C1 segment of cervical spinal cord (tissue), 14 donors: ENCODE results near the gene TMEM245.
"Not testable (repeated sequence)": the region's sequence is repeated elsewhere in the genome, so short reads cannot be mapped to it uniquely, and the experiment has no call there.

ENCODE experiments used
- DNase-seq, 14 donors: peaks; one replicate each; lab custom pipeline; 2025; lab: John Stamatoyannopoulos, UW

TMEM245 gene

GRCh38 chr9:109064963-109065702, 54.6 kb downstream of the TMEM245 start:
- DNase-seq = no peak

- no peak for DNase-seq
Observed at GRCh38 chr9:109063760-109064159, 56.0 kb downstream of the TMEM245 start.

- DNase-seq = no peak
Observed at GRCh38 chr9:109062543-109062942, 57.2 kb downstream of the TMEM245 start.

DNA sequence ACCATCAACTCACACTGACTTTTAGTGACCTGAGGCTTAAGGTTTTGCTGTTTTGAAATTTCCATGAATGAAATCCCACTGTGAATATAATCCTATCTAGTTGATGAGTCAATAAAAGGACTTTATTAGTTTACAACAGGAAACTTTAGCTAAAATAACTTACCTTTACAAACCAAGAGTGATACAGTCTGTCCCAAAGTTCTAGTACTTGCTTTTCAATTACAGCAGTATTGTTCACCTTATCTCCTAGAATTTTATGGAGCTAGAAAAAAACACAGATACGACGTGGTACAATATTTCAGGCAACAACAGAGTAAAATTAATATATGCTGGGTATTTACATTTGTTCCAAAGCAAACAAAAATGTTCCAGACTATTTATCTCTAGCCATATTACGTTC, 59.6 kb downstream of the TMEM245 start:
- DNase-seq = no peak

GRCh38 chr9:109053121-109053520, 66.6 kb downstream of the TMEM245 start:
- not testable (repeated sequence) for DNase-seq

- no peak for DNase-seq
Observed at GRCh38 chr9:109052416-109052815, 67.3 kb downstream of the TMEM245 start.

DNA sequence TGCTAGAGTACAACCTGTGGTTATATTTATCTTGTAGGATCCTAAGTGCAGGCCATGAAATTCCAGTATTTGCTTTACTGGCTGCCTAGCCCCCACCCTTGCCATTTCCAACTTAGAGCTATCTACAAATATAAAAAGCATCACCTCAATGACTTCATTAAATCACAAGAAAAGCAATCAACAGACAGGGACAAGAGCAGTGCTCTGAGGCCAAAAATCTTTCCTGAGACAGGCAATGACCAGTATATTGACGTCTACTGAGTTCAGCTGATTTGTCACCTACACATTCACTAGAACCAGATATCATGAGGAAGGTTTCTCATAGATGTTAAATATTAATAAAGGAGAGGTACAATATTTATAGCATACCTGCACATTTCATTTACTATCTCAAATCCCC, 68.0 kb downstream of the TMEM245 start:
- no peak for DNase-seq

DNA sequence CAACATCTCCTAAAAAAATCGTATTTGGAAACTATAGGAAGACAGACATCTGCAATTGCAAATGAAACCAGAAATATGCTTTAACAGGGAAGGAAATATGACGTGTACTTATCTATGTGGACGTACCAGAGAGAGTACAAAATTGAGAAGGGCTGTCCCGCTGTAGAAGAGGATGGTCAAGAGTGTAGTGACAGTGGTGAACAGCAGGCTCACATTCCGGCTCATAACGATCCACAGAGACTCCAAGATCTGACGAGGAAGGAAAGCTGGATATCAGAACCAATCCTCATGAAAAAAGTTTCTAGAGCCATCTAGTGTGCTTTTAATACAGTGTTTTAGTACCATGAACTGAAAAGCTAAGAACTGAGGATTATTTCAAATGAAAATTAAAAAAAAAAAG, 69.3 kb downstream of the TMEM245 start:
- DNase-seq = no peak

GRCh38 chr9:109048822-109049221, 70.9 kb downstream of the TMEM245 start:
- DNase-seq = no peak

GRCh38 chr9:109047259-109047658, 72.5 kb downstream of the TMEM245 start:
- DNase-seq = no peak

GRCh38 chr9:109046346-109046745, 73.4 kb downstream of the TMEM245 start:
- DNase-seq = no peak

DNA sequence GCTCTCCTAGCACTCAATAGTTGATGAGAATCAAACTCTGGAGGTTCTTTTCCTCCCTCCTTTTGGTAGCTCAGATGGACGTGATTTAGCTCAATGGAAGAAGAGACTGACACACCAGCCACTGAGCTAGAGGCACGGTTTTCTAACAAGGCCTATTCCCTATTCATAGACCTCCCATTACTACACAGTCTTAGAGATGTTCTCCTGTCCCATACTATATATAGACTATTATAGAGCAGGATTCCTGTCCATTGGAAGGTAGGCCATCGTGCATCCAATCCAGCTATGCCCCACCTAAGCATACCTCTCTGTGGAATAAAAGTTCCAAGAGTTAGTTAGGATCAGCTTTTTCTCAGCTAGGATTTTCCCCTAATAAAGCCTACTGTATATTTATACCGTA, 76.2 kb downstream of the TMEM245 start:
- no peak for DNase-seq

GRCh38 chr9:109040571-109040970, 79.2 kb downstream of the TMEM245 start:
- no peak for DNase-seq

DNA sequence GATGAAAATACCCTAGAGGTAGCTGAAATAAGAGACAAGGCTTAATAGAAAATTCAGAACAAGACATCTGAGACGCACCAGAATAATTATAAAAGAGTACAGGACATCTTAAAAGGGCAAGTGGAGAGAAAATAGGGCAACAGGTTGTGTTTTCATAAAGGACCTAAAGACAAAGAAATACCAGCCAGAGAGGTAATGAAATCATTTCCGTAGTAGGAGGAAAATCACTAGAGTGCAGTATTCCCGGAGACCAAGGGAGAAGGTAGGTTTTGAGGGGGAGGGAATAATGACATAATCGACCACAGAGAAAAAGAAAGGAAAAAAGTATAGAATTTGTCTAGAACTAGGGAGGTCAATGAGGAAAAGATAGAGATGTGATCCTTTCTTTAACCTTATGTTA, 80.2 kb downstream of the TMEM245 start:
- DNase-seq = no peak

GRCh38 chr9:109037946-109038715, 81.6 kb downstream of the TMEM245 start:
- no peak for DNase-seq

DNA sequence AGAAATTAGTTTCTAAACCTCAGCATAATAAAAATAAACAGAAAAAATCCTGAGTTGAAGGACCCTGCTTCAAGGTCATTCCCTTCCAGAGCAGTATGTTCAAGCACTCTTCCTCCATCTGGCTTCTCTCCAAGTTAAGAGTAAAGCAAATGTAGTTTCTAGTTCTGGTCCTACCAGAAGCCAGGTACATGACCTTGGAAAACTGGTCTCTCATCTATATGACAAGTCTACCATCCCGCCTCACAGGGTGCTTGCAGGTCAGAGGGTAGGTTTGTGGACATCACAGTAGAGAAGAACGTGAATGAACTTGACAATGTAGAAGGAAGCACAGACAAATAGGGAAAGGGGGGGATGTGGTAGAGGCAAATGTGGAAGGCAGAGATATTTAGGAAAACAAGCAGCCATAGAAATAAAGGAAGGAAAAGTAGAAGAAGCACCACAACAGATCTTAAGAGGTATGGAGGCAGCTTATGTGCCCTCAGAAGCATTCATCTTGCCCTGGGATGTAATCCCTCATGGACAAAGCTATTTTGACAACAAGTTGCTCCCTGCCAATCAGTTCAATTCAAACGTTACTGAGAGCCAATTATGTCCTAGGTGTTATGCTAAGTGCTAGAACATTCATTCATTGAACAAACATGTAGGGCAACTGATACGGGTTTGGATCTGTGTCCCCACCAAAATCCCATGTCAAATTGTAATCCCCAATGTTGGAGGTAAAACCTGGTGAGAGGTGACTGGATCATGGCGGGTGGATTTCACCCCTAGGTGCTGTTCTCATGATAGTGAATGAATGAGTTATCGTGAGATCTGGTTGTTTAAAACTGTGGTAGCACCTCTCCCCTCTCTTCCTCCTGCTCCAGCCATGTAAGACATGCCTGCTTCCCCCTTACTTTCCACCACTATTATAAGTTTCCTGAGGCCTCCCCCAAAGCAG, 82.7 kb downstream of the TMEM245 start:
- no peak for DNase-seq

DNA sequence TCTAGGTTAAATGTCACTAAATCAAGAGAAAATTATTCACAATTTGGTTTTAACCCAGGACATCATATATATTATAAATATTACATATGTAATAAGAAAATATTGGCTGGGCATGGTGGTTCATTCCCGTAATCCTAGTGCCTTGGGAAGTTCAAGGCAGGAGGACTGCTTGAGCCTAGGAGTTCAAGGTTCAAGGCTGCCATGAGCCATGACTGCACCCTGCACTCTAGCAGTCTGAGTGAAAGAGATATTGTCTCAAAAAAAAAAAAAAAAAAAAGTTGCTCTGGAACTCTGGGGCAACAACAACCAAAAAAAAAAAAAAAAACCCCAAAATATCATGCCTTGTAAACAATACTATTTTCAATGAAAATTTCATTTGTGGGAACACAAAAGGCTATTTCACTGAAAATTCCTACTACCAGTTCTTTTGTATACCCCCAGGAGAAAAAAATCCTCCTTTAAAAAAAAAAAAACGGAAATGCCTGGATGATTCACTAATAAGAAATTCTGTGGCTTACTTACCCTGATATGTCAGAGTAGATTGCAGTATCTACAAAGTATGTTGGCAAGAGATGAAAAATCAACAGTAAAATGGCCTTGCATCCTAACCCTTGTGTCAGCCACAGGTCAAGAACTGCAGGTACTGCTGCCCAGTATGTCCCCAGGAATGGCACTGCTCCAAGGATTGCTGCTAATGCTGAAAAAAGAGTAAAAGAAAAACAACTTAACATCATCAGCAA, 83.9 kb downstream of the TMEM245 start:
- no peak for DNase-seq

DNA sequence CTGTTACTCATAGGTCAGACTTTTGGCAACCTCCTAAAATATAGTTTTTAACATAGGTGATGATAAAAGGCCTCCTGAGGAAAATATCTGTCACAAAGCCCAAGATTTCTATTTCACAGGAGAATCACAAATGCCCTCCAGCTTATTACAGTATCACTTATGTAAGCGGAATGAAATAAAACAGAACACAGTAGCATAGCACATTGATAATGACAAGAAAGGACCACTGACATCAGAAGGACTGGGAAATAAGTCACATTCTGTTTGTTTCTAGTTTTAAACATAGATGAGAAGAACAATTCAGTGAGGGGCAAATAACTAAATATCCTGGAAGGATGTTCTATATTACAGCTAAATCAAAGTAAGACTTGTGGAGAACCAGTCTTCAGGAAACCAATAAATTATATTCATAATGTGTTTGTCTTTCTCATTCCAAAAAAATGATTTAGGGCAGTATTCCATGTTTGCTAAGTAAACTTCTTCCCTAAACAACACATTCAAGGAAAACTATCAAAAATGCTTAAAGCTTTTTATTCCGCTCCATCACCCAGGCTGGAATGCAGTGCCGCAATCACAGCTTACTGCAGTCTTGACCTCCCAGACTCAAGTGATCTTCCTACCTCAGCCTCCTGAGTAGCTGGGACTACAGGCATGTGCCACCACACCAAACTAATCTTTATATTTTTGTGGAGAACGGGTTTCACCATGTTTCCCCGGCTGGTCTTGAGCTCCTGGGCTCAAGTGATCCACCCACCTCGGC, 85.6 kb downstream of the TMEM245 start:
- DNase-seq = no peak

DNA sequence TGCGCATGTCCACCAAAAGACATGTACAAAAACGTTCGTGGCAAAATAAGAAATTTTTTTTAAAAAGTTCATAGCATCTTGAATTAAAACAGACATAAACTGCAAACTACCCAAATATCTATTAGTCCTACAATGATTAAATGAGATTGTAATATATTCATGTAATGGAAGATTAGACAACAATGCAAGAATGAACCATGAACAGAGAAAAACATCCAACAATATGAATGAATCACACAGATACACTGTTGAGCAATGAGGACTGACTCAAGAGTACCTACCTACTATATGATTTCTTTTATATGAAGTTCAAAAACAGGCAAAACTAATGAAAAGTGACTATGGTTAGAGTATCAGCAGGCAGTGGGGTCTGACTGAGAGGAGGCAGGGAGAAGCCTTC, 88.5 kb downstream of the TMEM245 start:
- DNase-seq = no peak

- no peak for DNase-seq
Observed at GRCh38 chr9:109030426-109030825, 89.3 kb downstream of the TMEM245 start.

- no peak for DNase-seq
Observed at GRCh38 chr9:109028457-109028856, 91.3 kb downstream of the TMEM245 start.
